IMR-90 (cell line): Measurements from ENCODE around the gene GPR158. TPM values are rescaled to one million over a fixed set of nuclear protein-coding genes. Genes with fewer than 3 reads are reported as not detected.

Experiments used
- ATAC-seq: fragments of 200-7000 bp; cut with Tn5 transposase; 2 replicates; pipeline ENCODE4 v1.9.1; 2020; ENCODE audit warnings: low read depth, mild to moderate bottlenecking, moderate library complexity
- BruUV-seq: library from RNA; stranded (reverse); fragments of 400-500 nt; replicated peaks from 2 replicates; lab custom pipeline; 2021; lab: Mats Ljungman, UMichigan
- CTCF ChIA-PET: fragments of 300-600 bp; formaldehyde crosslinking; extraction: SDS; loops from one replicate; lab custom pipeline; 2021; ENCODE audit warnings: antibody characterized with exemption; lab: Yijun Ruan, JAX
- POLR2A ChIA-PET: fragments of 300-600 bp; sonication (Branson Sonifier 250); formaldehyde crosslinking; loops from one replicate; lab custom pipeline; 2022; ENCODE audit warnings: antibody characterized with exemption; ENCODE audit not compliant: unreplicated experiment; lab: Charles Lee
- DNase-seq: peaks from one replicate; pipeline ENCODE4 v3.0.0; 2013
- H2AFZ ChIP-seq: replicated peaks from 2 replicates; pipeline ENCODE3; 2013; ENCODE audit warnings: low read length, mild to moderate bottlenecking; ENCODE audit not compliant: poor library complexity
- H2AK5ac ChIP-seq: 2 replicates; pipeline ENCODE4 v1.6.1; 2013; ENCODE audit warnings: low read depth, low read length, inconsistent platforms
- H2AK9ac ChIP-seq: replicated peaks from 2 replicates; pipeline ENCODE3; 2013; ENCODE audit warnings: mild to moderate bottlenecking, low read depth, low read length, moderate library complexity; ENCODE audit not compliant: poor library complexity
- H2BK120ac ChIP-seq: 2 replicates; pipeline ENCODE4 v1.6.1; 2013; ENCODE audit warnings: low read depth, low read length, inconsistent platforms
- H2BK15ac ChIP-seq: 3 replicates; pipeline ENCODE4 v1.6.1; 2013; ENCODE audit warnings: low read depth, low read length, inconsistent platforms
- H2BK20ac ChIP-seq: 2 replicates; pipeline ENCODE4 v1.6.1; 2013; ENCODE audit warnings: low read depth, mild to moderate bottlenecking, inconsistent platforms, low read length, moderate library complexity
- H2BK5ac ChIP-seq: 2 replicates; pipeline ENCODE4 v1.6.1; 2013; ENCODE audit warnings: mild to moderate bottlenecking, low read depth, low read length, inconsistent platforms; ENCODE audit not compliant: poor library complexity, severe bottlenecking
- H3K14ac ChIP-seq: replicated peaks from 2 replicates; pipeline ENCODE4 v1.6.1; 2013; ENCODE audit warnings: low read depth, low read length, inconsistent platforms
- H3K18ac ChIP-seq: 2 replicates; pipeline ENCODE4 v1.6.1; 2013; ENCODE audit warnings: low read depth, low read length, control low read depth
- H3K23ac ChIP-seq: 2 replicates; pipeline ENCODE4 v1.6.1; 2013; ENCODE audit warnings: low read depth, low read length, inconsistent platforms
- H3K27ac ChIP-seq: 2 replicates; pipeline ENCODE4 v1.5.1; 2013; ENCODE audit warnings: mild to moderate bottlenecking, control low read depth, low read length; ENCODE audit not compliant: insufficient read depth
- H3K27me3 ChIP-seq: 2 replicates; pipeline ENCODE4 v1.6.1; 2013; ENCODE audit warnings: low read length; ENCODE audit not compliant: control insufficient read depth, insufficient read depth
- H3K36me3 ChIP-seq: 2 replicates; pipeline ENCODE4 v1.6.1; 2013; ENCODE audit warnings: low read length, mixed read lengths; ENCODE audit not compliant: control insufficient read depth, insufficient read depth
- H3K4ac ChIP-seq: 2 replicates; pipeline ENCODE4 v1.6.1; 2013; ENCODE audit warnings: low read depth, low read length, inconsistent platforms
- H3K4me1 ChIP-seq: 2 replicates; pipeline ENCODE4 v1.6.1; 2013; ENCODE audit warnings: low read length, mixed read lengths; ENCODE audit not compliant: control insufficient read depth, insufficient read depth
- H3K4me2 ChIP-seq: 2 replicates; pipeline ENCODE4 v1.6.1; 2013; ENCODE audit warnings: low read depth, mild to moderate bottlenecking, control low read depth, low read length, moderate library complexity
- H3K4me3 ChIP-seq: 2 replicates; pipeline ENCODE4 v1.5.1; 2013; ENCODE audit warnings: low read depth, mild to moderate bottlenecking, control low read depth, low read length, moderate library complexity; ENCODE audit not compliant: insufficient read depth
- H3K56ac ChIP-seq: 2 replicates; pipeline ENCODE4 v1.6.1; 2013; ENCODE audit warnings: low read length, inconsistent platforms; ENCODE audit not compliant: insufficient read depth; ENCODE audit errors: extremely low read depth
- H3K79me1 ChIP-seq, 2 experiments: 2 replicates each; pipeline ENCODE4 v1.6.1; 2013; ENCODE audit warnings: low read length in 2 of 2, inconsistent platforms in 1 of 2, low read depth in 1 of 2
- H3K9ac ChIP-seq: 2 replicates; pipeline ENCODE4 v1.6.1; 2013; ENCODE audit warnings: low read depth, low read length, control low read depth
- H3K9me1 ChIP-seq: 2 replicates; pipeline ENCODE4 v1.6.1; 2013; ENCODE audit warnings: low read length, inconsistent platforms; ENCODE audit not compliant: insufficient read depth
- H3K9me3 ChIP-seq: 2 replicates; pipeline ENCODE4 v1.6.1; 2013; ENCODE audit warnings: low read length; ENCODE audit not compliant: control insufficient read depth, insufficient read depth
- H4K20me1 ChIP-seq: 2 replicates; pipeline ENCODE4 v1.6.1; 2013; ENCODE audit warnings: low read length, inconsistent platforms; ENCODE audit not compliant: insufficient read depth
- H4K5ac ChIP-seq: 2 replicates; pipeline ENCODE4 v1.6.1; 2013; ENCODE audit warnings: mild to moderate bottlenecking, low read depth, low read length, control low read depth
- H4K8ac ChIP-seq, 2 experiments: 2 replicates each; pipeline ENCODE4 v1.6.1; 2013; ENCODE audit warnings: low read depth in 2 of 2, low read length in 2 of 2, control low read depth in 1 of 2, inconsistent platforms in 1 of 2
- H4K91ac ChIP-seq: 2 replicates; pipeline ENCODE4 v1.6.1; 2013; ENCODE audit warnings: low read depth, low read length, inconsistent platforms; ENCODE audit not compliant: insufficient read depth
- CEBPB ChIP-seq: IDR thresholded peaks from 2 replicates; pipeline ENCODE4 v1.6.1; 2012; ENCODE audit warnings: low read depth, low read length, improper control_type of control experiment
- CHD1 ChIP-seq: IDR thresholded peaks from 2 replicates; pipeline ENCODE4 v1.6.1; 2012; ENCODE audit warnings: low read depth, low read length, improper control_type of control experiment
- CTCF ChIP-seq: conservative IDR thresholded peaks from 2 replicates; pipeline ENCODE4 v1.5.1; 2012; ENCODE audit warnings: mild to moderate bottlenecking, low read depth, low read length, improper control_type of control experiment
- MAFK ChIP-seq: IDR thresholded peaks from 2 replicates; pipeline ENCODE4 v1.6.1; 2012; ENCODE audit warnings: low read depth, low read length, improper control_type of control experiment
- MAZ ChIP-seq: IDR thresholded peaks from 2 replicates; pipeline ENCODE4 v1.6.1; 2012; ENCODE audit warnings: low read depth, mild to moderate bottlenecking, low read length, improper control_type of control experiment, moderate library complexity, borderline replicate concordance
- RAD21 ChIP-seq: IDR thresholded peaks from 2 replicates; pipeline ENCODE4 v1.6.1; 2012; ENCODE audit warnings: low read length, improper control_type of control experiment
- RCOR1 ChIP-seq: IDR thresholded peaks from 2 replicates; pipeline ENCODE4 v1.6.1; 2012; ENCODE audit warnings: mild to moderate bottlenecking, low read length, improper control_type of control experiment; ENCODE audit not compliant: insufficient replicate concordance
- SMC3 ChIP-seq: fragments of 150-350 bp; IDR thresholded peaks from 2 replicates; pipeline ENCODE4 v1.6.1; 2016; ENCODE audit warnings: low read depth, mild to moderate bottlenecking, antibody characterized with exemption, low read length, moderate library complexity
- USF2 ChIP-seq: fragments of 150-350 bp; IDR thresholded peaks from 2 replicates; pipeline ENCODE4 v1.6.1; 2017; ENCODE audit warnings: mild to moderate bottlenecking, antibody characterized with exemption, low read length, low read depth
- WGBS, 2 experiments: methylation state at CpG; one replicate each; pipeline versions ENCODE4 v1.1.5 to v1.1.7; 2013; ENCODE audit warnings: missing lambda C conversion rate in 2 of 2; ENCODE audit not compliant: insufficient read length in 1 of 2; ENCODE audit errors: extremely low coverage in 2 of 2; 5-methylcytosine and 5-hydroxymethylcytosine counted together
- dilution Hi-C: fragments of 300-500 bp; cut with HindIII; formaldehyde crosslinking; loops from one replicate; pipeline ENCODE4 v1.14.3; 2018; ENCODE audit warnings: low sequenced_read_pairs; ENCODE audit not compliant: unreplicated experiment
- in situ Hi-C: fragments of 300-500 bp; cut with MboI; formaldehyde crosslinking; loops from 3 replicates; pipeline ENCODE4 v1.14.3; 2019; ENCODE audit warnings: low sequenced_read_pairs, inconsistent platforms, mixed read lengths
- intact Hi-C: fragments of 100-400 bp; cut with micrococcal nuclease; formaldehyde crosslinking; loops from 2 replicates; pipeline ENCODE4 v1.10.0; 2022
- polyA plus RNA-seq, 3 experiments: library from polyadenylated mRNA; depleted of rRNA; stranded (reverse); fragments of >200 nt; gene quantifications; 2 replicates each; pipeline ENCODE4 v1.2.3, GENCODE V29; 2012; ENCODE audit warnings: low replicate concordance in 1 of 3
- total RNA-seq: library from RNA; depleted of rRNA; stranded (reverse); fragments of >200 nt; gene quantifications from 2 replicates; pipeline ENCODE4 v1.2.3, GENCODE V29; 2012

GPR158 gene
- total and polyA plus RNA-seq, 2 of the 4 experiments (the other 2 are of a cell fraction), result not detected

- Histone ChIP-seq H3K56ac (no peak overlapping the region), H2BK5ac (no peak overlapping the region), H3K79me1 (no peaks in the 10 kb centered on the region), H3K4ac (no peak overlapping the region), H2BK20ac (no peak overlapping the region), H2BK120ac (no peak overlapping the region), H3K9me3 (peaks cover 2% of the 10 kb centered on the region), H3K14ac (no peak overlapping the region), H3K36me3 (no peaks in the 10 kb centered on the region), H3K4me2 (no peak overlapping the region), H2AK5ac (no peak overlapping the region), H2AK9ac (no peak overlapping the region), H3K4me1 (no peaks in the 10 kb centered on the region), H4K8ac (no peak overlapping the region), H2AFZ (no peak overlapping the region), H3K18ac (no peak overlapping the region), H4K5ac (no peak overlapping the region), H3K23ac (no peak overlapping the region), H3K27ac (no peak overlapping the region), H4K91ac (no peak overlapping the region), H2BK15ac (no peak overlapping the region), H3K4me3 (no peak overlapping the region), H3K9me1 (no peaks in the 10 kb centered on the region), H3K27me3 (no peaks in the 10 kb centered on the region), H4K20me1 (no peaks in the 10 kb centered on the region), H3K9ac (no peak overlapping the region)
- BruUV-seq, result no TSS peak
- ATAC-seq, result no peak
- POLR2A ChIA-PET, result no interaction called here
- intact Hi-C loops, result no loop called here
- dilution Hi-C loops, result no loop called here
- TF ChIP-seq RCOR1, result no peak
- TF ChIP-seq CHD1, result no peak
- no peak for TF ChIP-seq RAD21
- no peak for TF ChIP-seq MAFK
- no peak for TF ChIP-seq MAZ
- no peak for TF ChIP-seq CEBPB
- no peak for TF ChIP-seq SMC3
- no peak for TF ChIP-seq CTCF
- TF ChIP-seq USF2, result no peak
- in situ Hi-C loops, result no loop called here
- WGBS, 2 experiments, result 9% methylated on average over 1 of the region's 7 CpGs; no CpG with 5 or more reads in 1 of the 2 experiments
- CTCF ChIA-PET, result no interaction called here
- no peak for DNase-seq
Observed at GRCh38 chr10:25382029-25382810, 207.4 kb downstream of the GPR158 start.
